HepG2 (cell line): ENCODE results near the gene FITM1. TPM values are rescaled to one million over a fixed set of nuclear protein-coding genes. Genes with fewer than 3 reads are reported as not detected.
A peak's percentile ranks its signal among the peaks of the same experiment; 100 is the strongest.

ENCODE experiments used
- ARHGAP35 ChIP-seq: sonication (generic); formaldehyde crosslinking; IDR thresholded peaks from 2 replicates; pipeline ENCODE4 v1.9.0; 2022; ENCODE audit warnings: mild to moderate bottlenecking, inconsistent platforms, moderate library complexity, missing genetic modification reagents, borderline replicate concordance
- CTCF ChIP-seq: sonication (generic); formaldehyde crosslinking; IDR thresholded peaks from 2 replicates; pipeline ENCODE4 v1.5.0; 2020; ENCODE audit warnings: mild to moderate bottlenecking, missing genetic modification reagents, moderate library complexity
- EEA1 ChIP-seq: sonication (generic); formaldehyde crosslinking; IDR thresholded peaks from 2 replicates; pipeline ENCODE4 v1.5.1; 2020; ENCODE audit warnings: mild to moderate bottlenecking, missing genetic modification reagents, borderline replicate concordance
- HOXA5 ChIP-seq: sonication (generic); formaldehyde crosslinking; IDR thresholded peaks from 2 replicates; pipeline ENCODE4 v1.4.0; 2020; ENCODE audit warnings: missing genetic modification reagents
- JDP2 ChIP-seq: sonication (generic); formaldehyde crosslinking; IDR thresholded peaks from 2 replicates; pipeline ENCODE4 v1.8.1; 2022; ENCODE audit warnings: missing genetic modification reagents, borderline replicate concordance
- MBNL3 ChIP-seq: fragments of 250-450 bp; sonication (Bioruptor Pico); conservative IDR thresholded peaks from 2 replicates; pipeline ENCODE4 v1.8.0; 2022; ENCODE audit warnings: mild to moderate bottlenecking, inconsistent platforms
- MED13 ChIP-seq: sonication (generic); formaldehyde crosslinking; IDR thresholded peaks from 2 replicates; pipeline ENCODE4 v1.5.0; 2020; ENCODE audit warnings: missing genetic modification reagents
- MEIS1 ChIP-seq: sonication (generic); formaldehyde crosslinking; IDR thresholded peaks from 2 replicates; pipeline ENCODE4 v1.9.0; 2021; ENCODE audit warnings: mild to moderate bottlenecking, missing genetic modification reagents, moderate library complexity, borderline replicate concordance
- MYNN ChIP-seq: sonication (generic); formaldehyde crosslinking; IDR thresholded peaks from 2 replicates; pipeline ENCODE4 v1.4.0; 2020; ENCODE audit warnings: mild to moderate bottlenecking, low read depth, missing genetic modification reagents
- PHF20 ChIP-seq: sonication (generic); formaldehyde crosslinking; IDR thresholded peaks from 2 replicates; pipeline ENCODE4 v1.5.0; 2020; ENCODE audit warnings: mild to moderate bottlenecking, missing genetic modification reagents
- POLR2AphosphoS2 ChIP-seq: IDR thresholded peaks from 2 replicates; pipeline ENCODE4 v1.6.1; 2011; ENCODE audit warnings: low read depth, low read length, improper control_type of control experiment
- RORA ChIP-seq: sonication (generic); formaldehyde crosslinking; IDR thresholded peaks from 2 replicates; pipeline ENCODE4 v1.5.0; 2020; ENCODE audit warnings: mild to moderate bottlenecking, missing genetic modification reagents, moderate library complexity
- THAP8 ChIP-seq: sonication (generic); formaldehyde crosslinking; IDR thresholded peaks from 2 replicates; pipeline ENCODE4 v1.5.1; 2020; ENCODE audit warnings: missing genetic modification reagents, mild to moderate bottlenecking, borderline replicate concordance
- THYN1 ChIP-seq: sonication (generic); formaldehyde crosslinking; IDR thresholded peaks from 2 replicates; pipeline ENCODE4 v1.8.1; 2023; ENCODE audit warnings: low read depth, mild to moderate bottlenecking, moderate library complexity, missing genetic modification reagents, borderline replicate concordance
- ZEB1 ChIP-seq: IDR thresholded peaks from 2 replicates; pipeline ENCODE4 v1.6.1; 2012; ENCODE audit warnings: mild to moderate bottlenecking, low read depth, inconsistent platforms; ENCODE audit not compliant: insufficient replicate concordance
- ZNF207 ChIP-seq: fragments of 450-650 bp; IDR thresholded peaks from 2 replicates; pipeline ENCODE4 v1.6.1; 2016; ENCODE audit warnings: antibody characterized with exemption, borderline replicate concordance
- ZNF282 ChIP-seq: fragments of 450-650 bp; IDR thresholded peaks from 2 replicates; pipeline ENCODE4 v1.6.1; 2018; ENCODE audit not compliant: partially characterized antibody
- ZNF547 ChIP-seq: sonication (generic); formaldehyde crosslinking; IDR thresholded peaks from 2 replicates; pipeline ENCODE4 v1.5.1; 2020; ENCODE audit warnings: mild to moderate bottlenecking, missing genetic modification reagents
- ZNF552 ChIP-seq: sonication (generic); formaldehyde crosslinking; IDR thresholded peaks from 2 replicates; pipeline ENCODE4 v1.9.0; 2022; ENCODE audit warnings: missing genetic modification reagents, mild to moderate bottlenecking, borderline replicate concordance
- ZNF652 ChIP-seq: IDR thresholded peaks from 2 replicates; pipeline ENCODE4 v1.6.1; 2016; ENCODE audit warnings: low read depth, borderline replicate concordance
- ZNF678 ChIP-seq: sonication (generic); formaldehyde crosslinking; IDR thresholded peaks from 2 replicates; pipeline ENCODE4 v1.4.0; 2020; ENCODE audit warnings: mild to moderate bottlenecking, missing genetic modification reagents
- ZNF737 ChIP-seq: sonication (generic); formaldehyde crosslinking; IDR thresholded peaks from 2 replicates; pipeline ENCODE4 v1.5.0; 2020; ENCODE audit warnings: missing genetic modification reagents, mild to moderate bottlenecking, borderline replicate concordance
- polyA plus RNA-seq, 8 experiments: library from polyadenylated mRNA; depleted of rRNA in 3 of 8; stranded (reverse) in 7 of 8; unstranded in 1 of 8; fragments of >200 nt; fragmentation: Illumina TruSeq in 4 of 8; extraction: Trizol in 4 of 8; gene quantifications; 2 replicates each; pipeline versions ENCODE4 v1.2.1 to v1.2.3, GENCODE V29; 2011 to 2016; ENCODE audit warnings: low read depth in 4 of 8, missing spikeins in 1 of 8, mixed read lengths in 1 of 8; ENCODE audit not compliant: insufficient read depth in 1 of 8
- total RNA-seq, 5 experiments: library from RNA; depleted of rRNA; stranded (reverse); fragments of >200 nt; fragmentation: Illumina TruSeq; extraction: Trizol; gene quantifications; 2 replicates each; pipeline ENCODE4 v1.2.3, GENCODE V29; 2016; ENCODE audit warnings: low read depth in 1 of 5
- TF ChIP-seq, protein P1 (sequence below): sonication (generic); IDR thresholded peaks from 2 replicates; pipeline ENCODE4 v1.6.1; 2016; ENCODE audit warnings: low read depth, borderline replicate concordance
- TF ChIP-seq, protein P2 (sequence below): sonication (generic); formaldehyde crosslinking; IDR thresholded peaks from 2 replicates; pipeline ENCODE4 v1.4.0; 2020; ENCODE audit warnings: mild to moderate bottlenecking, missing genetic modification reagents, borderline replicate concordance
- TF ChIP-seq, protein P3 (sequence below): IDR thresholded peaks from 2 replicates; pipeline ENCODE4 v1.6.1; 2016; ENCODE audit warnings: mild to moderate bottlenecking, missing biosample characterization, missing genetic modification reagents
- TF ChIP-seq, protein P4 (sequence below): sonication (generic); formaldehyde crosslinking; IDR thresholded peaks from 2 replicates; pipeline ENCODE4 v1.4.0; 2020; ENCODE audit warnings: mild to moderate bottlenecking, missing genetic modification reagents

Gene FITM1
- total and polyA plus RNA-seq, 2 of the 13 experiments (the other 11 are each of a cell fraction or from before 2014, with no cell fraction given), result 2.7 to 5.8 TPM

GRCh38 chr14:24146453-24146977 lies 16.1 kb downstream of the FITM1 start, which contains the start of gene PSME2 (continued):
- TF ChIP-seq THAP8 (CRISPR knock-in tag) (no peak), ARHGAP35 (CRISPR knock-in tag) (no peak; the same call in 1 of the 2 replicates), PHF20 (CRISPR knock-in tag) (no peak), POLR2AphosphoS2 (no peak), MBNL3 (CRISPR knock-in tag) (no peak), JDP2 (CRISPR knock-in tag) (no peak), ZNF552 (CRISPR knock-in tag) (no peak), ZNF282 (no peak), ZNF547 (CRISPR knock-in tag) (peak; percentile 43; the same call in 1 of the 2 replicates), MYNN (CRISPR knock-in tag) (no peak), HOXA5 (CRISPR knock-in tag) (peak; percentile 93), ZNF678 (peak; percentile 54; the same call in 1 of the 2 replicates), ZEB1 (no peak), MEIS1 (CRISPR knock-in tag) (no peak), THYN1 (CRISPR knock-in tag) (no peak), ZNF207 (no peak), ZNF652 (CRISPR knock-in tag) (no peak), ZNF737 (CRISPR knock-in tag) (no peak), CTCF (CRISPR knock-in tag) (peak; percentile 47), MED13 (CRISPR knock-in tag) (peak; percentile 69; the same call in 1 of the 2 replicates), RORA (CRISPR knock-in tag) (no peak), EEA1 (peak; percentile 91)
- TF ChIP-seq, protein P1, sequence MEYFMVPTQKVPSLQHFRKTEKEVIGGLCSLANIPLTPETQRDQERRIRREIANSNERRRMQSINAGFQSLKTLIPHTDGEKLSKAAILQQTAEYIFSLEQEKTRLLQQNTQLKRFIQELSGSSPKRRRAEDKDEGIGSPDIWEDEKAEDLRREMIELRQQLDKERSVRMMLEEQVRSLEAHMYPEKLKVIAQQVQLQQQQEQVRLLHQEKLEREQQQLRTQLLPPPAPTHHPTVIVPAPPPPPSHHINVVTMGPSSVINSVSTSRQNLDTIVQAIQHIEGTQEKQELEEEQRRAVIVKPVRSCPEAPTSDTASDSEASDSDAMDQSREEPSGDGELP, result peak; percentile 60; the same call in 1 of the 2 replicates
- TF ChIP-seq, protein P2, sequence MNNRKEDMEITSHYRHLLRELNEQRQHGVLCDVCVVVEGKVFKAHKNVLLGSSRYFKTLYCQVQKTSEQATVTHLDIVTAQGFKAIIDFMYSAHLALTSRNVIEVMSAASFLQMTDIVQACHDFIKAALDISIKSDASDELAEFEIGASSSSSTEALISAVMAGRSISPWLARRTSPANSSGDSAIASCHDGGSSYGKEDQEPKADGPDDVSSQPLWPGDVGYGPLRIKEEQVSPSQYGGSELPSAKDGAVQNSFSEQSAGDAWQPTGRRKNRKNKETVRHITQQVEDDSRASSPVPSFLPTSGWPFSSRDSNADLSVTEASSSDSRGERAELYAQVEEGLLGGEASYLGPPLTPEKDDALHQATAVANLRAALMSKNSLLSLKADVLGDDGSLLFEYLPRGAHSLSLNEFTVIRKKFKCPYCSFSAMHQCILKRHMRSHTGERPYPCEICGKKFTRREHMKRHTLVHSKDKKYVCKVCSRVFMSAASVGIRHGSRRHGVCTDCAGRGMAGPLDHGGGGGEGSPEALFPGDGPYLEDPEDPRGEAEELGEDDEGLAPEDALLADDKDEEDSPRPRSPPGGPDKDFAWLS (CRISPR knock-in tag), result no peak
- TF ChIP-seq, protein P3, sequence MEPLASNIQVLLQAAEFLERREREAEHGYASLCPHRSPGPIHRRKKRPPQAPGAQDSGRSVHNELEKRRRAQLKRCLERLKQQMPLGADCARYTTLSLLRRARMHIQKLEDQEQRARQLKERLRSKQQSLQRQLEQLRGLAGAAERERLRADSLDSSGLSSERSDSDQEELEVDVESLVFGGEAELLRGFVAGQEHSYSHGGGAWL (CRISPR knock-in tag), result peak; percentile 88
- TF ChIP-seq, protein P4, sequence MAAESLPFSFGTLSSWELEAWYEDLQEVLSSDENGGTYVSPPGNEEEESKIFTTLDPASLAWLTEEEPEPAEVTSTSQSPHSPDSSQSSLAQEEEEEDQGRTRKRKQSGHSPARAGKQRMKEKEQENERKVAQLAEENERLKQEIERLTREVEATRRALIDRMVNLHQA, result no peak
